Thyroid gland (tissue), 4 donors: ENCODE data around the gene CPPED1.

Experiments
- POLR2A ChIP-seq, 2 donors: fragments of 450-650 bp; IDR thresholded peaks; one replicate each; pipeline ENCODE4 v1.6.1; 2017; ENCODE audit warnings: antibody characterized with exemption in 2 of 2, mild to moderate bottlenecking in 2 of 2, moderate library complexity in 1 of 2
- TF ChIP-seq, protein P1 (sequence below), 6 experiments: fragments of 200-600 bp in 3 of 6; fragments of 450-650 bp in 3 of 6; sonication (generic) in 3 of 6; IDR thresholded peaks; one replicate each; pipeline ENCODE4 v1.5.1; 2016 to 2019; ENCODE audit warnings: antibody characterized with exemption in 6 of 6, mild to moderate bottlenecking in 2 of 6, inconsistent platforms in 1 of 6, moderate library complexity in 1 of 6

DNA sequence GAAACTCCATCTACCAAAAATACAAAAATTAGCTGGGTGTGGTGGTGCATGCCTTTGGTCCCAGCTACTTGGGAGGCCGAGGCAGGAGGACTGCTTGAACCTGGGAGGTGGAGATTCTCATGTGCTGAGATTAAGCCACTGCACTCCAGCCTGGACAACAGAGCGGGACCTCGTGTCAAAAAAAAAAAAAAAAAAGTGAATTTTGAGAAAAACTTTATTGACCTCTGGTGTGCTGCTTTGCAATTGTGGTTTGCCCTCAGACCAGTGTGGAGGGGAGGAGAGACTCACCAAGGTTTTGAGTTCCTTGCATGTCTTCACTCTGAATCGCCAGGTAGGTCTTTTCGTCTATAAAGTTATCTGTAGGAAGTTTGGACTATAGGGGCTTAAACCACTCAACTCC, 145.2 kb downstream of the CPPED1 start:
- TF ChIP-seq, protein P1, sequence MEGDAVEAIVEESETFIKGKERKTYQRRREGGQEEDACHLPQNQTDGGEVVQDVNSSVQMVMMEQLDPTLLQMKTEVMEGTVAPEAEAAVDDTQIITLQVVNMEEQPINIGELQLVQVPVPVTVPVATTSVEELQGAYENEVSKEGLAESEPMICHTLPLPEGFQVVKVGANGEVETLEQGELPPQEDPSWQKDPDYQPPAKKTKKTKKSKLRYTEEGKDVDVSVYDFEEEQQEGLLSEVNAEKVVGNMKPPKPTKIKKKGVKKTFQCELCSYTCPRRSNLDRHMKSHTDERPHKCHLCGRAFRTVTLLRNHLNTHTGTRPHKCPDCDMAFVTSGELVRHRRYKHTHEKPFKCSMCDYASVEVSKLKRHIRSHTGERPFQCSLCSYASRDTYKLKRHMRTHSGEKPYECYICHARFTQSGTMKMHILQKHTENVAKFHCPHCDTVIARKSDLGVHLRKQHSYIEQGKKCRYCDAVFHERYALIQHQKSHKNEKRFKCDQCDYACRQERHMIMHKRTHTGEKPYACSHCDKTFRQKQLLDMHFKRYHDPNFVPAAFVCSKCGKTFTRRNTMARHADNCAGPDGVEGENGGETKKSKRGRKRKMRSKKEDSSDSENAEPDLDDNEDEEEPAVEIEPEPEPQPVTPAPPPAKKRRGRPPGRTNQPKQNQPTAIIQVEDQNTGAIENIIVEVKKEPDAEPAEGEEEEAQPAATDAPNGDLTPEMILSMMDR (IDR thresholded peaks at IDR 0.05): no peak
- TF ChIP-seq POLR2A (IDR thresholded peaks at IDR 0.05): no peak
